CD14-positive monocyte (primary cell): ENCODE measurements around the gene PSMB8. TPM values are rescaled to one million over a fixed set of nuclear protein-coding genes. Genes with fewer than 3 reads are reported as not detected.

Experiments
- DNase-seq, 3 donors: peaks; one replicate each; pipeline ENCODE4 v3.0.0-alpha.2; 2011 to 2022
- H2AFZ ChIP-seq: 2 replicates; pipeline ENCODE4 v1.6.0; 2012; ENCODE audit warnings: mild to moderate bottlenecking, low read depth, low read length, inconsistent platforms; ENCODE audit not compliant: insufficient read depth, poor library complexity, severe bottlenecking
- H3K27ac ChIP-seq, 2 donors: 1 replicate in 1 of 2; 2 replicates in 1 of 2; pipeline ENCODE4 v1.5.1; 2012 to 2013; ENCODE audit warnings: low read length in 2 of 2, control low read depth in 1 of 2, inconsistent platforms in 1 of 2, low read depth in 1 of 2, mild to moderate bottlenecking in 1 of 2
- H3K27me3 ChIP-seq, 2 donors: one replicate each; pipeline versions ENCODE4 v1.6.0 to v1.6.1; 2011 to 2013; ENCODE audit warnings: low read length in 2 of 2; ENCODE audit not compliant: control insufficient read depth in 2 of 2, insufficient read depth in 2 of 2
- H3K36me3 ChIP-seq, 2 donors: replicated peaks in 1 of 2; 1 replicate in 1 of 2; 2 replicates in 1 of 2; pipeline versions ENCODE4 v1.5.1 to v1.6.1; 2012 to 2013; ENCODE audit warnings: low read length in 2 of 2, control low read depth in 1 of 2, inconsistent platforms in 1 of 2, mild to moderate bottlenecking in 1 of 2; ENCODE audit not compliant: insufficient read depth in 2 of 2, control insufficient read depth in 1 of 2
- H3K4me1 ChIP-seq, 2 donors: 1 replicate in 1 of 2; 2 replicates in 1 of 2; pipeline versions ENCODE4 v1.5.1 to v1.6.1; 2012 to 2013; ENCODE audit warnings: low read length in 2 of 2, control low read depth in 1 of 2, inconsistent platforms in 1 of 2, mild to moderate bottlenecking in 1 of 2, moderate library complexity in 1 of 2; ENCODE audit not compliant: insufficient read depth in 2 of 2, control insufficient read depth in 1 of 2
- H3K4me2 ChIP-seq: replicated peaks from 2 replicates; pipeline ENCODE3; 2012; ENCODE audit warnings: low read length, moderate library complexity, mild to moderate bottlenecking; ENCODE audit not compliant: poor library complexity, severe bottlenecking; ENCODE audit errors: extremely low read depth
- H3K4me3 ChIP-seq, 3 experiments: fragments of 200-600 bp in 1 of 3; sonication (generic) in 1 of 3; replicated peaks in 1 of 3; 1 replicate in 2 of 3; 2 replicates in 1 of 3; pipeline ENCODE4 v1.5.1; 2011 to 2013; ENCODE audit warnings: low read length in 3 of 3, mild to moderate bottlenecking in 3 of 3, control low read depth in 2 of 3, low read depth in 2 of 3, inconsistent platforms in 1 of 3, moderate library complexity in 1 of 3
- H3K79me2 ChIP-seq: 2 replicates; pipeline ENCODE4 v1.6.0; 2012; ENCODE audit warnings: mild to moderate bottlenecking, control low read depth, inconsistent platforms, low read length, moderate library complexity; ENCODE audit not compliant: insufficient read depth
- H3K9ac ChIP-seq: 2 replicates; pipeline ENCODE4 v1.6.0; 2017; ENCODE audit warnings: low read length, mild to moderate bottlenecking; ENCODE audit not compliant: insufficient read depth, poor library complexity, severe bottlenecking
- H3K9me3 ChIP-seq, 2 donors: replicated peaks in 1 of 2; 1 replicate in 1 of 2; 2 replicates in 1 of 2; pipeline versions ENCODE4 v1.5.1 to v1.6.1; 2012 to 2013; ENCODE audit warnings: low read length in 2 of 2, control low read depth in 1 of 2; ENCODE audit not compliant: control insufficient read depth in 1 of 2, insufficient read depth in 1 of 2
- H4K20me1 ChIP-seq: 2 replicates; pipeline ENCODE4 v1.6.0; 2012; ENCODE audit warnings: mild to moderate bottlenecking, low read length, control low read depth, moderate library complexity; ENCODE audit not compliant: insufficient read depth
- H3K27ac Mint-ChIP-seq, 7 donors: one replicate each; pipeline ENCODE4 v1.8.0; 2020; ENCODE audit warnings: mild to moderate bottlenecking in 7 of 7, mixed read lengths in 7 of 7, moderate library complexity in 6 of 7, inconsistent platforms in 2 of 7
- H3K27me3 Mint-ChIP-seq, 3 donors: one replicate each; pipeline ENCODE4 v1.8.0; 2021 to 2022; ENCODE audit warnings: low read depth in 3 of 3, mild to moderate bottlenecking in 3 of 3, mixed read lengths in 3 of 3, moderate library complexity in 3 of 3, inconsistent platforms in 1 of 3
- H3K36me3 Mint-ChIP-seq, 2 donors: one replicate each; pipeline ENCODE4 v1.8.0; 2020; ENCODE audit warnings: mixed read lengths in 2 of 2, inconsistent platforms in 1 of 2, mild to moderate bottlenecking in 1 of 2
- H3K4me1 Mint-ChIP-seq: one replicate; pipeline ENCODE4 v1.8.0; 2020; ENCODE audit warnings: mild to moderate bottlenecking, mixed read lengths
- H3K4me3 Mint-ChIP-seq, 2 donors: one replicate each; pipeline ENCODE4 v1.8.0; 2020; ENCODE audit warnings: mild to moderate bottlenecking in 2 of 2, mixed read lengths in 2 of 2, moderate library complexity in 1 of 2
- H3K9me3 Mint-ChIP-seq, 7 donors: one replicate each; pipeline ENCODE4 v1.8.0; 2020 to 2022; ENCODE audit warnings: mixed read lengths in 7 of 7, mild to moderate bottlenecking in 6 of 7, moderate library complexity in 6 of 7, inconsistent platforms in 2 of 7
- WGBS: methylation state at CpG from one replicate; pipeline ENCODE4 v1.1.5; 2013; ENCODE audit warnings: missing lambda C conversion rate; ENCODE audit not compliant: insufficient coverage; 5-methylcytosine and 5-hydroxymethylcytosine counted together
- intact Hi-C, 2 donors: fragments of 100-400 bp; cut with micrococcal nuclease; formaldehyde crosslinking; loops; one replicate each; pipeline versions ENCODE4 v1.15.0 to v1.15.1; 2023
- polyA plus RNA-seq, 3 donors: library from polyadenylated mRNA; depleted of rRNA in 1 of 3; unstranded in 2 of 3; stranded (reverse) in 1 of 3; fragments of 300-500 nt in 2 of 3; fragments of >200 nt in 1 of 3; fragmentation: Illumina TruSeq in 2 of 3; gene quantifications; 1 replicate in 2 of 3; 2 replicates in 1 of 3; pipeline ENCODE4 v1.2.3, GENCODE V29; 2012 to 2021
- TF ChIP-seq, protein P1 (sequence below): fragments of 200-600 bp; IDR thresholded peaks from one replicate; pipeline ENCODE4 v1.8.0; 2022; ENCODE audit warnings: antibody characterized with exemption, mild to moderate bottlenecking

The PSMB8 gene
- polyA plus RNA-seq, 3 donors, result 164 to 534 (median 487) TPM

DNA sequence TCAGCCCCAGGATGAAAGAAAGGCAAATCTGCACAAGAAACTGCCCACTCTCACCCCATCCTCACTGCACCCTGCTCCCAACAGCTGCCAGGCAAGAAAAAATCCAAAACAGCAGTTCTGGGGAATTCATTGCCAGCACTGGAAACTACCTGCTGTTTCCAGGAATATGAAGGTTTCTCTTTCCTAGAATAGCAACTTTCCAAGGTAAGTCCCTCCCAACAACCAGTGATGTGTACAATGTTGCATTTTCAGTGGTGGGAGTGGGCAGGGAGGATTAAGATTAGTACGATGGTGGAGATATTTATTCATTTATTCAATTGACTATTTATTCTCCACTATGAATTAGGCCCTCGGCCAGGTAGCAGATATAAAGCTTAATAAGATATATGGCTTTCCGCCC, 16.8 kb downstream of the PSMB8 start:
- TF ChIP-seq, protein P1, sequence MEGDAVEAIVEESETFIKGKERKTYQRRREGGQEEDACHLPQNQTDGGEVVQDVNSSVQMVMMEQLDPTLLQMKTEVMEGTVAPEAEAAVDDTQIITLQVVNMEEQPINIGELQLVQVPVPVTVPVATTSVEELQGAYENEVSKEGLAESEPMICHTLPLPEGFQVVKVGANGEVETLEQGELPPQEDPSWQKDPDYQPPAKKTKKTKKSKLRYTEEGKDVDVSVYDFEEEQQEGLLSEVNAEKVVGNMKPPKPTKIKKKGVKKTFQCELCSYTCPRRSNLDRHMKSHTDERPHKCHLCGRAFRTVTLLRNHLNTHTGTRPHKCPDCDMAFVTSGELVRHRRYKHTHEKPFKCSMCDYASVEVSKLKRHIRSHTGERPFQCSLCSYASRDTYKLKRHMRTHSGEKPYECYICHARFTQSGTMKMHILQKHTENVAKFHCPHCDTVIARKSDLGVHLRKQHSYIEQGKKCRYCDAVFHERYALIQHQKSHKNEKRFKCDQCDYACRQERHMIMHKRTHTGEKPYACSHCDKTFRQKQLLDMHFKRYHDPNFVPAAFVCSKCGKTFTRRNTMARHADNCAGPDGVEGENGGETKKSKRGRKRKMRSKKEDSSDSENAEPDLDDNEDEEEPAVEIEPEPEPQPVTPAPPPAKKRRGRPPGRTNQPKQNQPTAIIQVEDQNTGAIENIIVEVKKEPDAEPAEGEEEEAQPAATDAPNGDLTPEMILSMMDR, result no peak
- no peak overlapping the region for H3K27ac Mint-ChIP-seq
- Histone ChIP-seq H3K4me3 (no peak overlapping the region), H4K20me1 (peaks cover 8% of the 10 kb centered on the region), H3K36me3 (peaks cover 47 to 61% of the 10 kb centered on the region in 2 donors), H3K4me1 (no peaks in the 10 kb centered on the region), H3K79me2 (no peaks in the 10 kb centered on the region), H3K27ac (no peak overlapping the region), H3K27me3 (no peaks in the 10 kb centered on the region), H3K4me2 (no peak overlapping the region), H2AFZ (no peak overlapping the region), H3K9me3 (no peaks in the 10 kb centered on the region), H3K9ac (no peak overlapping the region)
- H3K4me1 Mint-ChIP-seq, result peaks cover under 1% of the 10 kb centered on the region
- DNase-seq, result no peak
- no peaks in the 10 kb centered on the region for H3K27me3 Mint-ChIP-seq
- H3K36me3 Mint-ChIP-seq, result peaks cover 53 to 54% of the 10 kb centered on the region in 2 donors
- intact Hi-C loops, result no loop called here
- no peaks in the 10 kb centered on the region for H3K9me3 Mint-ChIP-seq
- H3K4me3 Mint-ChIP-seq, result no peak overlapping the region
- no CpG with 5 or more reads among the region's 3 CpGs for WGBS

DNA sequence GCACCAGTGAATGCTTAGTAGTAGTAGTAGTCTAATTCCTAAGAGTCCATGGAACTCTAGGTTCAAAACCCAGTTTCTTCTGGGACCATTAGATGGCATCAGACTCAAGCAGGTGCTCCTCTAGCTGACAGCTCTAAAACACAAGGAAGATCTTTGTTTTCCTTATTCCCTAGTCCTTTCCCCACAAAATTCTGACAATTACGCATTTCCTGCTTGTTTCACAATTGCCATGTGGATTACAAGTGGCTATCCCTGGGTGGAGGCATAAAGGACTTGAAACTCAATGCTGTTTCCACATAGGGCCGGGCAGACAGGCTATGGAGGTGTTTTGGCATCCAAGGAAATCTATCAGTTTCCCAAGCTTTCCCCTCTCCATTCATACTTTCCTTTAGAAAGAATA, 17.9 kb downstream of the PSMB8 start:
- Histone ChIP-seq H3K27me3 (no peaks in the 10 kb centered on the region), H3K4me1 (peaks cover 8 to 10% of the 10 kb centered on the region in 2 donors), H3K9me3 (no peaks in the 10 kb centered on the region), H4K20me1 (peaks cover 8% of the 10 kb centered on the region), H2AFZ (no peak overlapping the region), H3K9ac (no peak overlapping the region), H3K36me3 (peaks cover 36 to 50% of the 10 kb centered on the region in 2 donors), H3K79me2 (no peaks in the 10 kb centered on the region), H3K27ac (no peak overlapping the region), H3K4me3 (no peak overlapping the region), H3K4me2 (no peak overlapping the region)
- H3K36me3 Mint-ChIP-seq, result peaks cover 42 to 44% of the 10 kb centered on the region in 2 donors
- H3K9me3 Mint-ChIP-seq, result no peaks in the 10 kb centered on the region
- WGBS, result 100% methylated on average over 1 of the region's 2 CpGs
- TF ChIP-seq, protein P1, result peak; percentile 17
- no peak overlapping the region for H3K27ac Mint-ChIP-seq
- intact Hi-C loops, result no loop called here
- no peak overlapping the region for H3K4me3 Mint-ChIP-seq
- peaks cover 11% of the 10 kb centered on the region for H3K4me1 Mint-ChIP-seq
- DNase-seq, result peak in 1 of 3 donors; percentile 7
- no peaks in the 10 kb centered on the region for H3K27me3 Mint-ChIP-seq
